SK-N-DZ (cell line): ENCODE results near the gene CCN2. TPM values are rescaled to one million over a fixed set of nuclear protein-coding genes. Genes with fewer than 3 reads are reported as not detected.

Experiments
- DNase-seq: peaks from one replicate; pipeline ENCODE4 v3.0.0-alpha.2; 2015; ENCODE audit warnings: low spot score
- polyA plus RNA-seq, 2 experiments: library from polyadenylated mRNA; depleted of rRNA; stranded (reverse); fragments of >200 nt; gene quantifications; 2 replicates each; pipeline ENCODE4 v1.2.3, GENCODE V29; 2014

Gene CCN2
- polyA plus RNA-seq (2014; cell fraction: cytosol; rRNA removed) = not detected in 2 replicates
- polyA plus RNA-seq (2014; cell fraction: nucleus; rRNA removed) = not detected in 2 replicates

- DNase-seq = no peak
These were observed at the start of gene CCN2 for GRCh38 chr6:131950767-131951575. Gene CCN2, minus strand, starts transcription at chr6:131951372. Its CDS starts 200 bp downstream, at chr6:131951172.

DNA sequence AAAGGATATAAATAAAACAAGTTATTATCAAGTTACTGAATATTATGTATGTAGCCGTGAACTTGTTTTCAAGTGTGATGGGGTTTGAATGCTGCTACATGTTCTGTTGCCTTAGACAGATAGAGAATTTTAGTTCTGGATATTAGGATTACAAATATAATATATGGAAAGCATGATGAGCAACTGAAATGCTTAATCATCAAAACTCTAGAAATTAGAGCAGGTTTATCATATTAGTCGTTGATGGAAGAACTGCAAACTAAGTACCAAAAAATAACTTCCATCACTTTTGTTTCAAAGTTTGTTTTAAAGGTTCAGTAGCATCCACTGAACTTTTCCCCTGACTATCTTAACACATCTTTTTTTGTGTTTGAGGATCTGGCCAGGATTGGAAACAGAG, 49.1 kb upstream of the CCN2 start:
- no peak for DNase-seq

DNA sequence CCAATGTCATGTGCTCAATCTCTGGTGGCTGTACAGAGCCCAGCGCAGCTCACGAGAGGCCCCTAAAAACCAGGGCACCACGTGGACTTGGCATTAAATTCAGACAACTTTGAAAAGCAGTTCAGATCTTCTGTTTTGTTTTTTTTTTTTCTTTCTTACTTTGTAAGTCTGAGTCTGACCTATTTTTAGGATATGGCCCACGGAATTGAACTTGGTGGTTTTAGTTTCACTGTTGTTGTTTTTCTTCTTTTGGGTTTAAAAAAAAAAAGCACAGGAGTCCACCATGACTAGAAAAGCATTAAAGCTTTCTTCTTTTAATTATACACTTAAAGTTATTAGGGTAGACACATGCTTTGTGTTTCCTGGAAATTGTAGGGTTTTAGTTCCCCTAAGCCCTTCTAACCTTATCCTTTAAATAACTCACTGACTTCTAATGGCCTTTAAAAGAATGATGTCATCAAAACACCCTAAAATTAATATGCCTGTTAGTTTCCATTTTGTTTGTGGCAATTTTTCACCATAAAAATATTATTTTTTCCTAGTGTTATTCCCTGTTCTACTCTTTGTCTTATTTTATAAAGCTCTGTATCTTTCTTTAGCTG, 48.5 kb upstream of the CCN2 start:
- DNase-seq = no peak

DNA sequence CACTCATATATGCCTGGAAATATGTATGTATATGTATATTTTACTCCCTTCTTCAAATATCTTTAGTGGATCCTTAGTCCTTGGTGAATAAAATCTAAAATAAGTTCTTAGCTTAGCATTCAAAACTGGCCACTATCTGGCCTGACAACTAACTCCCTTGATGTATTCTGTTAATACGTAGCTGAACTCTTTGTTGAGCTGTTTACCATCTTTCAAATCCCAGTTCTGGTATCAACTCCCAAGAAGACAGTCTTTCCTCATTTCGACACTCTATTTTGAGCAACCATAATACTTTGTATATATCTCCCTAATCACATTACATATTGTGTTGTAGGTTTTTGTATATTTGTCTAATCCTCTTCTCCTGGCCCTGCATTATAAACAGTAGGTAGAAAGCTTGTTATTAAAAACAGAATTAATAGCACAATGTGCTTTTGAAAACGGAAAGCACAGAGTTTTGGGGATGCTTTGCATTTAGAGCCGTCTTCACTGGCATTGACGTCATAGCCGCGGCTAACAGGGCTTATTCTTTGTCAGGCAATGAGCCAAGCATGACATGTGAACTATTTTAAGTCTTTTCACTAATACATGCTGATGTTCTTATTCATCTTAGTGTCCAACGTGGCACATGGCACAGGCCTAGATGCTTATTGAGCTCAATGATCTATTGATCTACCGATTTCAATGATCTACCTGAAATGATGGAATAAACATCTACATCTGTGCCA, 47.2 kb upstream of the CCN2 start:
- no peak for DNase-seq

GRCh38 chr6:131997429-131998153, 46.4 kb upstream of the CCN2 start:
- DNase-seq = no peak

GRCh38 chr6:131995917-131996316, 44.7 kb upstream of the CCN2 start:
- no peak for DNase-seq

GRCh38 chr6:131992557-131992956, 41.4 kb upstream of the CCN2 start:
- DNase-seq = no peak

GRCh38 chr6:131989036-131989435, 37.9 kb upstream of the CCN2 start:
- DNase-seq = no peak

DNA sequence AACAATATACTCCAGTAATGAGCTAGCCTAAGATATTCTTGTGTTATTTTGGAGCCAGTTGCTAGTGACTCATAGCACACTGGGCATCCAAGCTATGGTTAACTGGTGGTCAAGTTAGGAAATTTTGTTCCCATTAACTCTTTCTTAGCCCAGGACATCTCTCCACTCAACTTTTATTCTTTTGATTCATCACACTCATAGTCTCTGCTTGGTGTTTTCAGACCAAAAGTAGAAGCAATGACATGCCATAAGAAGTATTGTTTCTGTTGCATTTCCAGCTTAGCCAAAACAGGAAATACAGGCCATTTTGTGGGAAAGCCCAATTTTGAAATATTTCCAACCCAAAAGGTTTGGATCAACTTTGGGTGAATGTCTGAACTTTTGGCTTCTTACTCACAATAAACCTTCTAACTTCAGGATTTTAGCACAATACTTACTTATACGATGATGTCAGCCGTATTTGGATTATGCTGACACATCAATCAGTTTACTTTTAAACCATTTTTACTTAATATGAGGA, 31.6 kb upstream of the CCN2 start:
- DNase-seq = no peak

GRCh38 chr6:131981624-131981978, 30.4 kb upstream of the CCN2 start:
- DNase-seq = no peak

DNA sequence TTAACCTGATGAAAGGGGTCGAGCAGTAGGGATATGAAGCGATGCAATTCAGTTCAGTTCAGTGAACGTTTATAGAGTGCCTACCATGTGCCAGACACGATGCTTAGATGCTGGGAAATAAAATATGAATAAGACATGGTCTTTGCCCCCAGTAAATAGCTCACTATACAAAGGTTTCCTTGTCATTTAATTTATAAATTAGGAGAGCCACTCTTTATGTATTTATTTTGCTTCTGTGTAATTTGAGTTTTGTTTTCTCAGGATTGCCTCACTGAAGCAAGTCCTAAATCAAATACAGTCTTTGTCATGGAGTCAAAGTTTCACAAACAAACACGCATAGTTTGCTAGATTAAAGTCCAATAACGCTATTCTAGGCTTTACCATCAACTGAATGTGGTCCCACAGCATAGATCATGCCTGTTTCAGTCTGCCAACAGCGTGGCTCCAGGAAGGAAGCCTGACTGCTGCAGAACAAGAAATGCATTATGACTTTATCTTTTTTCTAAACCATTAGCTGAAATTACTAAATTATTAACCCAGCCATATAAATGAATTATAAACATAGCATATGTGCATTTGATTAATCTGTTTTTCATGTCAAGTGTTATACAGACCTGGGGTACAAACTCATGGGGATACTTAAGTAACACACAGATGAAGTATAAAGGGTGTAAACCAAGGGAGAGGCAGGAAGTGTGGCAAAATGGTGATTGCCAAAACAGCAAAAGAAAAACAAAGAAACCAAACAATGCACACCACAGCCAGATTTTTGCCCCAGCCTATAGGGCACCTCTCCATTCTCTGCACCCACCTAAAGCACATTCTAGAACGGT, 29.8 kb upstream of the CCN2 start:
- no peak for DNase-seq

GRCh38 chr6:131980338-131980790, 29.2 kb upstream of the CCN2 start:
- no peak for DNase-seq

GRCh38 chr6:131979515-131980337, 28.6 kb upstream of the CCN2 start:
- no peak for DNase-seq

GRCh38 chr6:131978522-131978921, 27.4 kb upstream of the CCN2 start:
- DNase-seq = no peak

- DNase-seq = no peak
These were observed 25.4 kb upstream of the CCN2 start for GRCh38 chr6:131976545-131977061.

GRCh38 chr6:131972741-131973140, 21.6 kb upstream of the CCN2 start:
- no peak for DNase-seq

GRCh38 chr6:131970076-131970859, 19.1 kb upstream of the CCN2 start:
- no peak for DNase-seq

DNA sequence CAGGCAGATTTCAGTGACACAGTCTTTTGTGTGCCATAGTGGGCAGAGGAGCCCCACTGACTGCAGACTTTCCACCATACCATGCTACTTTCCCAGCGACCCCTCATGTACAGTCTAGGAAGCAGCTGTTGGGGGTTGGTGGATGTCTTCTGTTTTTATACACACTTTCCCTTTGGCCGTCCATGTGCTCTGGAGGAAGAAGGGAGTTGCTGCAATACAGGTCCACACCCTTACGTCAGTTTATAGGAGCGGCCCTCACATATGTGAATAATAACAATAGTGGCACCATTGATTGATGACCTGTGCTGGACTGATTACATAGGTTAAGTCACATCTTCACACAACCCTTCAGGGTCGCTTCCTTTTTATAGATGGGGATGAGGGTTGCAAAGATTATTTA, 17.5 kb upstream of the CCN2 start:
- DNase-seq = no peak

- DNase-seq = no peak
These were observed 16.8 kb upstream of the CCN2 start for GRCh38 chr6:131967948-131968347.
